HL-60 (cell line): ENCODE results near the gene PARD3.

Source experiments
- CTCF ChIP-seq: IDR thresholded peaks from one replicate; pipeline ENCODE4 v1.5.1; 2011; ENCODE audit warnings: low read length, control low read depth, inconsistent platforms; ENCODE audit not compliant: insufficient read depth
- GABPA ChIP-seq: IDR thresholded peaks from 2 replicates; pipeline ENCODE4 v1.6.1; 2012; ENCODE audit warnings: low read depth
- POLR2AphosphoS5 ChIP-seq: IDR thresholded peaks from 2 replicates; pipeline ENCODE4 v1.6.1; 2012; ENCODE audit warnings: low read depth
- REST ChIP-seq: IDR thresholded peaks from 2 replicates; pipeline ENCODE4 v1.6.1; 2012; ENCODE audit warnings: low read depth; ENCODE audit not compliant: insufficient replicate concordance

- TF ChIP-seq POLR2AphosphoS5: no peak
- TF ChIP-seq CTCF: no peak
- TF ChIP-seq REST: no peak
- no peak for TF ChIP-seq GABPA
Observed at GRCh38 chr10:34742456-34742855, 72.6 kb downstream of the PARD3 start.
